Activated naive CD4-positive, alpha-beta T cell (primary cell): ENCODE data around the gene PDCD1LG2.
A peak's percentile ranks its signal among the peaks of the same experiment; 100 is the strongest.

Experiments
- DNase-seq, 4 experiments: peaks; one replicate each; lab custom pipeline; 2025; lab: John Stamatoyannopoulos, UW

Gene PDCD1LG2

DNA sequence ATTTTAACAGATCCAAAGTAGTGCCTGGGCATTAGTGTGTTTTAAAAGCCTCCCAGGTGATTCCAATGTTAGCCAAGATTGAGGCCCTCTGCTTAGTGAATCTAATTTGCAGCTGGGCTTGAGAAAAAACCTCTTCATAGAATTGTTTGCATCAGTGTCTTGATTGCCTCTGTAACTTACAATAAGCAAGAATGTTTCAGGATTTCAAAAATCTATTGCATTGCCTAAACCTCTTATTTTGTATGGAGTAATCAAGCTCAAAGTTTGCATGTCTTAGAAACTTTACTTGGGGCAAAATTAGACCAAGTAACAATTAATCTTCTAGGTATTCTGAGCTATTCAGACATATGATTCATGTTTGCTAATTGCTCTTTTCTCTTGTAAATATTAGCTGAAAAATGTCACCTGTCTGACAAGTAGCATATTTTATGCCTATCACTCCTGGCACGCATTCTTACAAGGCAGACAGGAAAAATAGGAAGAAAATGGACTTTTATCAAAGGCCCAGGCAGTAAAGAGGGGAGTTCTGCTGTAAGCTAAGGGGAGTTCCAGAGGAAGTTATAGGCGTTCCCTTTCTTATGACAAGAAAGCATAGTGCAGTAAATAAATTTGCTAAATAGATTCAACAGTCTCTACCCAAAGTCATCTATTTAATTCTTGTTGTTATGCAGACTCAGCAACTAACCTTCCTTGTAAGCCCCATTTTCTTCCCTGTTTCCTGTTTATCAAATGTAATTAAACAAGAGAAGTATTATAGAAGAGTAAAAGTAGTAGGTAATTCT lies 21.0 kb downstream of the PDCD1LG2 start:
- no peak for DNase-seq

DNA sequence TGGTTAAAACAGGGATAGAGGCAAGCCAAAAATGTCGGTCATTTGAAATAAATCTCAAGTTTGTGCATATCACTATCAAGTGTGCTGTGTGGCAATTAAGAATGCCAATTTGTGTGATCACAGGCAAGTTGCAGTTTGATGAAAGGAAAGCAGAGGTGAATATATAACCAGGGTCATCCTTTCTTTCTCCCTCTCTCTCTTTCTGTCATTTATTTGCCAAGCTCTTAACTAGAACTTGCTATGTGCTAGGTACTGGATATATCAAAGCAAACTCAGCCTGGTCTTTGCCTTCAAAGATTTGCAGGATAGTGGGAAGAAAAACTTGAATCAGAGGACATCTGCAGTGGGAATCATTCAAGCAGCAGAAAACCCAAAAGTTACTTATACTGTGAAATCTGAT lies 22.0 kb downstream of the PDCD1LG2 start:
- DNase-seq, result no peak

DNA sequence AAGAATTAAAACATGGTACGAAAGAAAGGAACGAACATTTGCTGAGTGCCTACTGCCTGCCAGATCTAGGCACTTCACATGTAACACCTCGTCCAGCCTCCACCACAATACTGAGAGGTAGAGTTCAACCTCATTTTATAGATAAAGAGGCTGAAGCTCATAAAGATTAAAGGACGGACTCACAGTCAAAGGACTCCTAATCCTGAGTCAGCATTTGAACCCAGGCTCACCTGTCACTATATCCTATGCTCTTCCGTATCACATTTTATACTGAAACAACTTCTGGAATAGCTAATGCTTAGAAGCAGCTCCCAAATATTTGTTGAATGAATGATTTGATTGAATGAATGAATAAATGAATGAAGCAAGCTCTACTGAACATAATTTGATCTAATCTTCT lies 22.5 kb downstream of the PDCD1LG2 start:
- DNase-seq, result no peak

DNA sequence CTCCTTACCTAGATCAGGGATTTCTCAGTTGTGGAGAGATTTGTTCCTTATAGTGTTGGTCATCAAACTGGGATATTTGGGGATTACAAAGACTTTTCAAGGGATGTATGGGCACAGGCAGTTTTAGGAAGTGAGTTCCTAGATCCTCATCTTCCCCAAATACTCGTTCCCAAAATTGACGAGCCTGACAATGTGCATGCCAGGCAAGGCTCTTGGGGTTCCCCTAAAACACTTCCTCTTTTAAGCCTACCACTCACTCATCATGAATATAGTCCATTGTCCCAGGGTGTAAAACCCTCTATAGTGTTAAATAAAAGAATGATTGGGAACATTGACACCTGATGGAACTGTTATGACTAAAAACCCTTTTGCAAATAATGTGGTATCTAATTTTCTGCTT lies 26.4 kb downstream of the PDCD1LG2 start:
- no peak for DNase-seq

DNA sequence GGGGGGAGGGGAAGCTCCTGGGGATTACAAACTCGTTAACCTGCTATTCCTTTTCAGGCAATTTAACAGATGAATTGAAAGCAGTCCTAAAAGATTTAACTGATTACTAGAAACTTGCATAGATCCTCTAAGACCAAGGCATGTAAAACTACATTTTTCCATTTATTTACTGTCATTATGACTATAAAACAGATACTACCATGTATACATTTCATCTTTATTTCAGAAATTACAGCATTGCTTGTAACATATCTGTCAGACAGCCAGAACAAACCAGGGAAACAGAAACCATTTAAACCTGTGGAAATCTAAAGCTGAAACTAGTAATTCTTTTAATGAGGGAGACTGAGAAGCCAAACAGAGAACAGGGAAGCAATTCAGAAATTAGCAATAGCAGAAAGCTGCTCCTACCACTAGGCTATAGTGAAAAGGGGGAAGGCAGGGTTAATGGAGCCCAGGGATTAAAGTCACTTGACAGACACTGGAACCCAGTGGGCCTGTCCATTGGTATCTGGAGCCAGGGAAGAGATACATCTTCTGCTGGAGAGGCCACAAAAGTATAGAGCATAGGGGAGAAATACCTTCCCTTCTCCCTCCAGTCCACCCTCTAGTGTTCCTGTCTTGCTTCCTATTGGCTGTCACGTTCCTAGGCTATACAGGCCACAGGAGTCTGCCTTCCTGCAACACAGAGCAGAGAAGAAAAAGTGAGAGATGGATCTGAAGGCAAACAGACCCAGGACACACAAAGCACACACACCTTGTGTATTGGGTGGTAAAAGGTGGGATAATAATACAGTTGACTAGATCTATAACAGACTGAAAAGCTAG lies 33.8 kb downstream of the PDCD1LG2 start:
- DNase-seq, result no peak

DNA sequence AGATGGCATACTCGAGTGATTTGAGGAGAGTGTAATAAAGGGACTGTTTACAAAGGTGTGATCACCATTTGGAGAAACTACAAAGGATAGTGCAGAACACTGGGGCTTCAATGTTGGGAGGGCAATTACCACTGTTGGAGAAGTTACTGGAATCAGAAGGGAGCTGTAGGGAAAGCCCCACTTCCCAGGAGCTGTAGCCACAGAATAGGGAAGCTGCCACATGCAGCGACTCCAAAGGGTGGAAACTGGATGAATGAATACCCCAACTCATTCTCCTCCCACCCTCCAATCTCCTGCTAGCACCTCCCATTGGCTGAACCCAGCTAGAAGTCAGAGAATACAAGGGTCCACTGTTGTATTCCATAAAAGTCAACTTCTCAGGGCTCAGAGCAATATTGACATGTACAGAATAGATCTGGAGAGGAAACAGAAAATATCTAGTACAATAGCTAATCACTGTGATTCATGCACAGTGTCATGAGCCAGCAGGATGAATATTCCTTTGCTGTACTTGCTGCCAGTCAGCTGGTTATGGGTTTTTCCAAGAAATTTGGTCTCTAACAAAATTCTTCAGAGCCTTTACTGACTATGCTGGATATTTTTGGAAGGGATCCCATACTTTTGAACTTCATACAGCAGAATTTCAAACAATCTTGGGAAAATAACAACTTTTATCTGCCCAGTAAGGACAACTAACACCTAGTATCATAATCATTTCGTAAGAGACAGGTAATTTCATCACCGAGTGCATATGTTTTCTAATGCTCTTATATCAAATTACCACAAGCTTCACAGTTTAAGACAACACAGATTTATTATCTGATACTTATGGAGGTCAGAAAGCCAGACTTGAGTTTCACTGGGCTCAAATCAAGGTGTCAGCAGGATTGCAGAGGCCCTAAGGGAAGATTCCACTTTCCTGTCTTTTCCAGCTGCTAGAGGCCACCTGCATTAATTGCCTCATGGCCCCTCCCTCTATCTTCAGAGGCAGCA lies 39.6 kb downstream of the PDCD1LG2 start:
- DNase-seq, result no peak

DNA sequence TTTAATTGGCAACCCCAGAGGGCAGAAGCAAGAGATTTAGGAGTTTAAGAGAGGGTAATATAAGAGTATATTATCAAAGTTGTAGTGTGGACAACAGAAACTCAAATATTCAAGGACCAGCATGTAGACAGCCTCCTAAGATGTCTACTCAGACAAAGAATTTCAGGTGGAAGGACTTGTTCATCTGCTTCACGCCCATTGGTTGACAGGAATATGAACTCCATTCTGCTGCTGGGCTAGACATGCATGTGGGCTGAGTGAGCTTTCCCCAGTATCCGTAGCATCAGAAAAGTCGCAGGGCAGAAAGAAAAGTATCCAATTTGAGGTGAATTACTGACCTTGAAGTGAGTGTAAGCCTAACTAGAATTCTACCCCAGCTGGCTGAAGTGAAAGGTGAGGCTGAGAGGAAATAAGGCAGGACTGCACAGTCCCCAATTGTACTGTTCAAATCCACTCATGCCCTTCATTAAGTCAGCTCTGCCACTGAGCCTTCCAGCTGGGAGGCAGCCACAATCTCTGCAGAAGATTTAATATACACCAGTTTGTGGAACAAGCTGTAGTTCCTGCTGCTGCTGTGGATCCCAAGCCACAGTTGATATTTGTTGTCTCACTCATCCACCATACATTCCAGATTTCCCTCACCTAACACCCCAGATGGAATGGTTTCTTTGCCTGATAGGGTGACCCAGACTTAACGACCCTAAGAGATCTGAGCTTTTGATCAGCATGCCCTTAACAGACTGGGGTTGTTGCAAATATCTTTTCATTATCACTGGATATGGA lies 41.2 kb downstream of the PDCD1LG2 start:
- DNase-seq, result no peak

DNA sequence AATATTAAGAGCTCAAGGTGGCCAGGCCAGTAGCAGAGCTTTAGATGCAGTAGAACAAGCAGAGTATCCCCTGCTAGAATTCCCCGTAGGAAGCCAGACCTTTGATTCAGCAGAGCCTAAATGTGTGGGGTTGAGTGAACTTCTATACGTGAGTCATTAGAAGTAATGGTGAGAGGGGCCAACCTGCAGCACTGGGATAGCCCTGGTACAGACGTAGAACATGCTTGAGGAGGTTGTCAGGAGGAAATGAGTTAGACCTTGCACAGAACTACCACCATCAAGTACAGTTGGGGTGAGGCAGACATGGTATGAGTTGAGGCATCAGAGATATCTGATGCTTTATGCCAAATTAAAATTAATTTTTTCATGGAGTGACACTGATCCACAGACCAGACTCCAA lies 42.0 kb downstream of the PDCD1LG2 start:
- DNase-seq, result no peak

DNA sequence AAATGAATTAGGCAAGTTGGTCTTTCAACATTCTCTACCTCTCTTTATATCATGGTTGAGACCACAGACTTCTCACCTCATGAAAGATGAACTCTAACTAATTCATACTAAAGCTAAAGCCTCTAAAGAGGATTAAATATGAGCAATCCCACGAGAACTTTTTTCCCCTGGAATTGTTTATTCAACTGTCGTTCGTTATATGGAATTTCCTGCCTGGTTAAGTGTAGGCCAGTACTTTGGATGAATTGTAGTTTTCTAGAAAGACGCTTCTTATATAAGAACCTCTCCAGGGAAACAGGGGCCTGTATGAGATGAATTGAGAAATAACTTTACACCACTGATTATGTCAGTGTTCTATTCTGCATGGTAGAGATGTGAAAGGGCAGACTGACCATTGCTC lies 42.9 kb downstream of the PDCD1LG2 start:
- no peak for DNase-seq

DNA sequence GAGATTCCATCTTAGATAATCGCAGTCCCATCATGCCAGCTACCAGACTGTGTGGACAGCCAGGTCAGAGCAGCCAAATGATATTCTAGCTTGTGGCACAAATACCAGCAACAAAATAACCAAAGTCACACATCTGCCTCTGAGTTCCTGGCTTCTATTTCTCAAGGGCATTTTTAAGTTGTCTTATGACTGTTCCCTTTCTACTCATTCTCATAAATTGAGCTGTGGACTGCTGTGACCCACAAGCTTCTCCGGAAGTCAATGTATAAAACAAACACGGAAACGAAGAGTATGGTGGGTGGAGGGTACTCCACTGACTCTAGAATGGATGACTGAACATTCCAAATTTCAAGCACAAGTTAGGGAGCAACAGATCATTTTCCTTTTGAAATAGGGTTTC lies 43.9 kb downstream of the PDCD1LG2 start:
- no peak for DNase-seq

DNA sequence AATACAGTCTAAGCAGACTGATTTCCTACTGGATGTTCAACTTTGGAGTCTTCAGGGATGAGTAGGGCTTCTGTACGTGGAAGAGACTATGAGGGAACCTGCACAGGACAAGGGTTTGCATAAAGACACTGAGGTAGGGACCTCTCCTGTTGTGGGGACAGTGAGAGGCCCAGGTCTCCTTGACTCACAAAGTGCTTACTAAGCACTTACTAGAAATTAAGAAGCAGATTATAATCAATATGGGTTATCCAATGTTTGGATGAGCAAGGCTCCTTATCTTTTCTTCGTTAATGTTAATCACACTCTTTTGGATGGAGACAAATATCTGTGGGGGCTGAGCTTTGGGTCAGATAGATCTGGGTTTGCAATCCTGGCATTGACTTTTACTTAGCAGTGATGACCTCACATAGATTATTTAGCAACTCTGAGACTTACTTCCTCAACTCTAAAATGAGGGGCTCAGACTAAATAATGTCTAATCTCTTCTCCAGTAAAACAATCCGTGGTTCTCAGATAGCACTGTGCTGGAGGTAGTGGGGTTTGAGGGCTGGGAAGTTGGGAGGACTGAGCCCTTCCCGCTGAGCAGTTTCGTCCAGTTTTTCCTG lies 45.9 kb downstream of the PDCD1LG2 start:
- DNase-seq, result no peak

DNA sequence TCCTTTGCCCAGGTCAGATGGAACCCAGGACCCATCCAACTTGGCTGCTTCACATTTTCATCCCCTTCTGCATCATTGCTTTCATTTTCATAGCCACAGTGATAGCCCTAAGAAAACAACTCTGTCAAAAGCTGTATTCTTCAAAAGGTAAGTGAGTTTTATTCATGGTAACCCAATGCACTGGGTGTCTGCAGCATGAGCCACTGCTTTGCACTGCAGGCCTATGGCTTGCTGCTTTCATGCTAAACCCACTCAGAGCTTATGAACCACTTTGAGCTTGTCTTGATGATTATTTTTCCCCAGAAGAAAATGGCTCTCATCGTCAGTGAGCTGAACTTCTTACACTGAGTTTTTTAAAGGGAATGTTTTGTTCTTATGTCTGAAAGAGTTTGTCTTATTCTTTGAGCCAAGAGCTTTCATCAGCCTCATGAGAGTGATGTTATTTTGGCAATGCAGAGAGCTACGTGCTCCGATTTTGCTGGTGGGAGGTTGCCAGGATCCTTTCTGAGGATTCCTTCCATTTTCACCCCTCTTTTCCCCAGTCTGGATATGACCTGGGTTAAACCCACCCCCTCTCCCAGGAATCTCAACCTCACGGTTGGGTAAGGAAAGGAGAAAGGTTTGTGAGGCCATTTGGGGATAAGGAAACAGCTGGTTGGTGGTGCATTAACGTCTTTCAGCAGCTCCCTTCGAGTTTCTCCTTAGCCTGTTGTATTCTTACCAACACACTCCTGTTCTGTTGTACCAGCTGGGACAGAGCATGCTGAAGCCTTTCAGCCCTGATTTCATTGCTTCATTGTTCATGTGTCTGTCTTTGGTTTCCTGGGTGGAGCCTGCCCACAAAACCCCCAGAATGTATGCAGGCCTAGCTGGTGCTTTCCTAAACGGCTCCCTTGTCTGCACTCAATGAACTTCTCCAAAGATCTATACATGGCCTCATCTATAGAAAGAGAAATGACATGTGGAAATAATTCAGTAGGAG lies 47.6 kb downstream of the PDCD1LG2 start:
- peak in 1 of 4 experiments; percentile 11 for DNase-seq

DNA sequence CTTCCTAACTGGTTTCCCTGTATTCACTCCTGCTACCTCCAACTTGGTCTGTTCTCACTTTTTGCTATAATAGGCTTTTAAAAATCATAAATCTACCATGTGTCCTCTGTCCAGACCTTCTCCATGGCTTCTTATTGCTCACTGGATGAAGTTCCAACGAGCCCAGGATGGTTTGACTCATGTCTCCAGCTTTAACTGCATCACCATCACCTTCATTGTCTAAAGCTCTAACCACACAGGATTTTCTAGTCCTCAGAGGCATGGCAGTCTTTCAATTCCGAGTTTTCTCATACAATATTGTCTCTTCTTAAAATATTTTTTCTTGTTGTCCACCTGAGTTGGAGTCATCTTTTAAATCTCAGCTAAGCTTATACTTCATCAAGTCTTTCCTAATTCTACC lies 49.3 kb downstream of the PDCD1LG2 start:
- no peak for DNase-seq

DNA sequence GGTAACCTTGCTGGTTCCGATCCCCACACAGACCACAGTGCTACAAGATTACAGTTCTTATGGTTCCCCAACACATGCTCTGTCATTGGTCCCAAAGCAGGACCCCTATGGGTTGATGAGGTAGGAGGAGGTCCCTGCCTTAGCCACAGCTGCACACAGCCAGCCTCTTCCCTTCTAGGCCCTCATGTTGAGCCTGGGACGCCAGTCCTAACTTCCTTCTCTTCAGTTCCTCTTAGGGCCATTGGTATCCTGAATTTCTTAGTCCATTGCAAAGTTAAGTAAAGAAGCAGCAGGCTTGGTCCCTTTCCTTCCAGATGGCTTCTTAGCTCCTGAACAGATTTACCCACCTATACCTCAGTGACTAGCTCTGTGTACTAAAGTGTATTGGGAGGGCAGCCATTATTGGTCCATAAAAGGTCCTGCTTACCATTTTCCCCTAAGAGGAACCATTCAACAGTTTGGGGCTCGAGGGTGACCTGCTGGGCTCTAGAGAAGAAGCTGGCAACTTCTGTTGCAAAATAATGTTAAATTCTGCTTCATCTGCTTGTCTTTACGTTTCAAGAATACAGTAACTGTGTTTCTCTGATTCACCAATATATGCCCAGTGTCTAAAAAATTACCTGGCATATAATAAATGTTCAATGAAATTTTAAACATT lies 50.2 kb downstream of the PDCD1LG2 start:
- DNase-seq, result no peak

DNA sequence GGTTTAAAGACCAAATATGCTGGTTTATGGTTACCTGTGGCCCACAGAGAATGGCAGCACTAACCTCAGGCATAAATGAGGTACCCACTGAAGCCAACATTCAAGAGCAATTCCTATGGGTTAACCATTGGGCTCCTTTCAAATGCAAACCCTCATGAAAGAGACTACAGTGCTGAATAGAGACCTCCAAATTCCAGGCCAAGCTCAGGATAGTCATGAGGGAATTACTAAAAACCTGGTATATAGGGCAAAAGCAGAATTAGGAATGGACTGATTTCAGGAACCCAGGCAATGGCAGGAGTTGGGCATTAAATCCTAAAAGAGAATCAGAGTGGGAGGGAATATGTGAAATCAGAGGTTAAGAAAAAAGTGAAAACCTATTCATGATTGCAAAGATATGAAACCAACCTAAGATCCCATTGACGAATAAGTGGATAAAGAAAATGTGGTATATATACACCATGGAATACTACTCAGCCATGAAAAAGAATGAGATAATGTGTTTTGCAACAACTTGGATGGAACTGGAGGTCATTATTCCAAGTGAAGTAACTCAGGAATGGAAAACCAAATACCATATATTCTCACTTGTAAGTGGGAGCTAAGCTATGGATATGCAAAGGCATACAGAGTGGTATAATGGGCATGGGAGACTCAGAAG lies 51.6 kb downstream of the PDCD1LG2 start:
- no peak for DNase-seq

DNA sequence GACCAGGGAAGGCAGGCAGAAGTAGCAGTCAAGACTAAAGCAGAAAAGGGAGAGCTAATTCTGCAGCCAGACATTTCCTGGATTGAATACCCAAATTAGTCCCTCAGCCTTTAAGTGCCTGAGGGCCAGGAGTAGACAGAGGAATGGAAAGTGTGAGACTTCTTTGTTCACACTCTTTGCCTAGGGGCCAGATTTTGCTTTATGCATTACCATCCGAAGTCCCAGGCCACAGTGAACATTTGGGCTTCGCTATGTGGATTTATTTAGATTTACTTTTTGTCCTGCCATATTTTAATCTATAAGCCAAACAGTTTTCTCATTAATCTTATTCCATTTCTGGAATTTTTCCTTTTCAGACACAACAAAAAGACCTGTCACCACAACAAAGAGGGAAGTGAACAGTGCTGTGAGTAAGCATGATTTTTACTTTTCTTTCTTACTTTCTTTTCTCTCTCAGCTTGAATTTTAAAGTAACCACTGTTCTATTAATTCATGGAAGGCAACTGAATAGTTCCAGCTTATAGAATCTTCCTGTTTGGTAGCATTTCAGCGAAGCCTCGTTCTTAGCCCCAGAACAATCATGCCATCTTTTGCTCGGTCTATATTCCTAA lies 52.6 kb downstream of the PDCD1LG2 start:
- DNase-seq, result no peak

DNA sequence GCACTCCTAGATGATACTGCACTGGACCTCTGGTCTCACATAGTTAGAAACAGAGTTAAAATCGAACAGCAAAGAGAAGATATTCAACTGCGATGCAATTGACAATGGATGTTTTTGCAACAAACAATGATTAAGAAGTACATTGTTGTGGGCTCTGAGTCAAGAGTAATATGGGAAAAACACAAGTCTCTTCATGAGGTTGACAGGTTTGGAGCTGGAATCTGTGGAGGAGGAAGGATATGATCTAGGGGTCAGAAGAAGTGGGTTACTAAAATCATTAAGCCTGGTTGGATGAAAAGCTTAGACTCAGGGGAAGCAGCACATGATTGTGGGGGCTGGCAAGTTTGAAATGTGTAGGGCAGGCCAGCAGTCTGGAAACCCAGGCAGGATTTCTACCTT lies 53.1 kb downstream of the PDCD1LG2 start:
- no peak for DNase-seq

DNA sequence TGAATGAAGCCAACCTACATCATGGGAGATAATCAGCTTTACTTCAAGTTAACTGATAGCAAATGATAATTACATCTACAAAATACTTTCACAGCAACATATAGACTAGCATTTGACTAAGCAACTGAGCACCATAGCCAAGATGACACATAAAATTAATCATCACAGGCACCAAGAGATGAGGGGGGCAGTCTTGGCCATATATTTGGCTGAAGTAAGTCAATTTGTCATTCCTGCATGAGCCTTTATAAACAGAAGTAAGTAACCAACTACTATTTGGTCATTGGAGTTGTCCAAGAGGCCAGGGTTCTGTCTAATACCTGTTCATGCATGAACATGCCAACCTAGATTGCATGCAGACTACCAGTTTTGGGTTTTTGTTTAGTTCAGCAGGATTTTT lies 53.6 kb downstream of the PDCD1LG2 start:
- no peak for DNase-seq
